ENCODE measurements around the gene MINK1.
"Not testable (repeated sequence)": the region's sequence is repeated elsewhere in the genome, so short reads cannot be mapped to it uniquely, and the experiment has no call there.

DNA sequence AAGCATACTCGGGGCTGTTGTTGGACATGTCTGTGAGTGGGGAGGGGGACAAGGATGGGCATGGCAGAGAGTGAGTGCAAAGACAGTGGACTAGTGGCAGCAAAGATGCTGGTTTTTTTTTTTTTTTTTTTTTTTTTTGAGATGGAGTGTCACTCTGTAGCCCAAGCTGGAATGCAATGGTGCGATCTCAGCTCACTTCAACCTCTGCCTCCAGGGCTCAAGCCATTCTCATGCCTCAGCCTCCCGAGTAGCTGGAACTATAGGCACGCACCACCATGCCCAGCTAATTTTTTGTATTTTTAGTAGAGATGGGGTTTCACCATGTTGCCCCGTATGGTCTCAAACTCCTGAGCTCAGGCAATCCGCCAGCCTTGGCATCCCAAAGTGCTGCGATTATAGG lies 24.2 kb downstream of the MINK1 start:
- TF ChIP-seq, protein P1, sequence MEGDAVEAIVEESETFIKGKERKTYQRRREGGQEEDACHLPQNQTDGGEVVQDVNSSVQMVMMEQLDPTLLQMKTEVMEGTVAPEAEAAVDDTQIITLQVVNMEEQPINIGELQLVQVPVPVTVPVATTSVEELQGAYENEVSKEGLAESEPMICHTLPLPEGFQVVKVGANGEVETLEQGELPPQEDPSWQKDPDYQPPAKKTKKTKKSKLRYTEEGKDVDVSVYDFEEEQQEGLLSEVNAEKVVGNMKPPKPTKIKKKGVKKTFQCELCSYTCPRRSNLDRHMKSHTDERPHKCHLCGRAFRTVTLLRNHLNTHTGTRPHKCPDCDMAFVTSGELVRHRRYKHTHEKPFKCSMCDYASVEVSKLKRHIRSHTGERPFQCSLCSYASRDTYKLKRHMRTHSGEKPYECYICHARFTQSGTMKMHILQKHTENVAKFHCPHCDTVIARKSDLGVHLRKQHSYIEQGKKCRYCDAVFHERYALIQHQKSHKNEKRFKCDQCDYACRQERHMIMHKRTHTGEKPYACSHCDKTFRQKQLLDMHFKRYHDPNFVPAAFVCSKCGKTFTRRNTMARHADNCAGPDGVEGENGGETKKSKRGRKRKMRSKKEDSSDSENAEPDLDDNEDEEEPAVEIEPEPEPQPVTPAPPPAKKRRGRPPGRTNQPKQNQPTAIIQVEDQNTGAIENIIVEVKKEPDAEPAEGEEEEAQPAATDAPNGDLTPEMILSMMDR (conservative IDR thresholded peaks at IDR 0.05) = not testable (repeated sequence)
- TF ChIP-seq ZFX (IDR thresholded peaks at IDR 0.05) = not testable (repeated sequence)
